Measurements from ENCODE around the gene SLC40A1.

Gene SLC40A1

GRCh38 chr2:189553504-189554088 lies 27.0 kb downstream of the SLC40A1 start:
- no peak for TF ChIP-seq CTCF (IDR thresholded peaks at IDR 0.05; ENCODE audit: insufficient read depth, low read length, missing control alignments)
- DNase-seq (ENCODE audit: low read depth, low spot score): no peak
- ChIA-PET CTCF (no interaction called here), POLR2A (no interaction called here)
- no peak overlapping the region for H3K4me3 ChIP-seq (ENCODE audit: low read depth, low read length)

GRCh38 chr2:189552991-189553404 lies 27.6 kb downstream of the SLC40A1 start:
- no peak for DNase-seq (ENCODE audit: low read depth, low spot score)
- ChIA-PET POLR2A (no interaction called here), CTCF (no interaction called here)
- no peak for TF ChIP-seq CTCF (IDR thresholded peaks at IDR 0.05; ENCODE audit: insufficient read depth, low read length, missing control alignments)
- H3K4me3 ChIP-seq (ENCODE audit: low read depth, low read length): no peak overlapping the region

GRCh38 chr2:189552334-189552990 lies 28.1 kb downstream of the SLC40A1 start:
- CTCF ChIA-PET: interaction anchor here (0.7 kb wide), 1 partner anchor 108 kb away, joined by 3 read pairs; no protein-coding TSS in a partner anchor
- no peak for DNase-seq (ENCODE audit: low read depth, low spot score)
- POLR2A ChIA-PET: no interaction called here
- H3K4me3 ChIP-seq (ENCODE audit: low read depth, low read length): no peak overlapping the region
- TF ChIP-seq CTCF (IDR thresholded peaks at IDR 0.05; ENCODE audit: insufficient read depth, low read length, missing control alignments): no peak

GRCh38 chr2:189551808-189552207 lies 28.8 kb downstream of the SLC40A1 start:
- no peak overlapping the region for H3K4me3 ChIP-seq (ENCODE audit: low read depth, low read length)
- no peak for TF ChIP-seq CTCF (IDR thresholded peaks at IDR 0.05; ENCODE audit: insufficient read depth, low read length, missing control alignments)
- no peak for DNase-seq (ENCODE audit: low read depth, low spot score)
- CTCF ChIA-PET: interaction anchor here (0.7 kb wide), 1 partner anchor 109 kb away, joined by 3 read pairs; no protein-coding TSS in a partner anchor
- POLR2A ChIA-PET: no interaction called here

- no peak for DNase-seq (ENCODE audit: low read depth, low spot score)
- CTCF ChIA-PET: no interaction called here
- no peak overlapping the region for H3K4me3 ChIP-seq (ENCODE audit: low read depth, low read length)
- POLR2A ChIA-PET: no interaction called here
- TF ChIP-seq CTCF (IDR thresholded peaks at IDR 0.05; ENCODE audit: insufficient read depth, low read length, missing control alignments): no peak
Measured at GRCh38 chr2:189549449-189549832, 31.1 kb downstream of the SLC40A1 start.

GRCh38 chr2:189548666-189549448 lies 31.7 kb downstream of the SLC40A1 start:
- CTCF ChIA-PET: no interaction called here

More at GRCh38 chr2:189548666-189549448, 31.7 kb downstream of the SLC40A1 start:
- no peak overlapping the region for H3K4me3 ChIP-seq (ENCODE audit: low read depth, low read length)
- POLR2A ChIA-PET: no interaction called here
- TF ChIP-seq CTCF (IDR thresholded peaks at IDR 0.05; ENCODE audit: insufficient read depth, low read length, missing control alignments): no peak
- no peak for DNase-seq (ENCODE audit: low read depth, low spot score)

Data from AG04449 (cell line).